ENCODE data around the gene GJA3.

Gene GJA3

DNA sequence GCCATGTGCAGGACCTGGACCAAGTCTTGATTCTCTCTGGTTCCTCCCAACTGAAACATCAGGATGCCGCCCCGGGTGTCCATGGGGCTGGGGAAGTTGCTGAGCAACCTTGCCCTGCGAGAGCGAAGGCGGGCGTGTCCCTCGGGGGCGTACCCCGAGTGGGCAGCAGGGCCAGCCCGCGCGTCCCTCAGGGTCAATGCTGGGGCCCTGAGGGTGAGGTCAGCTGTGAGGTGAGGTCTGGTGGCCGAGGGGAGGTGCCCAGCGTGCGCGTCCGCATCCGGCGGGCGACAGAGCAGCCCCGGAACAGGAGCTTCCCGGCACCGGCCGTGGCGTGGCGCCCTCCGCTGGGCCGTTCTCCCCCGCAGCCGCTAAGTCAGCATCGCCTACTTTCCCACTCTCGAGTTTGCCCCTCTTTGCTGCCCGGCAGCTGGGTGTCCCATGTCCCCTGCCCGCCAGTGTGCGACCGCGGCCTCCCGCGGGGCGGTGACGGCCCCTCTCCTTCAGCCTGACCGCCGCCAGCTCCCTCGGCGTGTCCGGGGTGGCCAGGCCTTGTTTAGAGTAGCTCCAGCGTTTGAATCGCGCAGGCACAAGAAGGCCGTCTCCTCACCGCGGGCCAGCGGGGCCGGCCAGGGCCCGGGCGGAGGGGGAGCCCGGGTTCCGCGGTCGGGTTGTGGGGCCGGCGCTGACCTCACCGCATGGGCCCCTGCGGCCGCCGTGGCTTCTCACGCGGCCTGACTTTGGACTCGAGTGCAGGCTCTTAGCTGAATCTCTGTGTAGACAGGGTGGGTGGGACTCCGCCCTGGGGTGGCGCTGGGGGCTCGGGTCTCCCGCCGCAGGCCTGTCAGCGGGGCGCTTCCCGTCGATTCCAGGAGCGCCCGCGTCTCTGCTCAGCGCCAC, 33.0 kb downstream of the GJA3 start:
- peak; percentile 77 to 88 (median 84) for DNase-seq

DNA sequence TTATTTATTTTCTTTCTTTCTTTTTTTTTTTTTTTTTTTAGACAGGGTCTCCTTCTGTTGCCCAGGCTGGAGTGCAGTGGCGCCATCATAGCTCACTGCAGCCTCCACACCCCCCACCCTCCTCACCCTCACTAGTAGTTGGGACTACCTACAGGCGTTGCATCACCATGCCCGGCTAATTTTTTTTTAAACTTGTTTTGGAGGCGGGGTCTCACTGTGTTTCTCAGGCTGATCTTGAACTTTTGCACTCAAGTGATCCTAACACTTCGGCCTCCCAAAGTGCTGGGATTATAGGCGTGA, 33.6 kb downstream of the GJA3 start:
- no peak for DNase-seq

GRCh38 chr13:20126541-20127261, 34.2 kb downstream of the GJA3 start:
- peak; percentile 79 to 96 (median 89) for DNase-seq

DNA sequence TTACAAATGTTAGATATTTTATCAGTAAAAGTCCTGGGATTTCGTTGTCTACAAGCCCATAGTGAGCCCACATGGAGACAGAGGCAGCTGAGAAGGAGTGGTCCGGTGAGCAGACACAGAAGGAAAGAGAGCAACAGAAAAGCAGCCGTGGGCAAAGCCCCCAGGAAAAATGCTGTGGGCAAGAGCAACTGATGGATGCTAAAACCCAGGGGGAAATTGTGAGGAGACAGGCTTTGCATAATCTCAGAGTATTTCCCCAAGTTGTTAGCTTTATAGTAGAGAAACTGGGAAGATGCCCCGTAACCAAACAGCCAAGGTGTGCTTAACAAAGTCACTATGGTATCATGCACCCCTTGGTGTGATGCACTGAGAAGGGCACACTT, 35.1 kb downstream of the GJA3 start:
- no peak for DNase-seq

DNA sequence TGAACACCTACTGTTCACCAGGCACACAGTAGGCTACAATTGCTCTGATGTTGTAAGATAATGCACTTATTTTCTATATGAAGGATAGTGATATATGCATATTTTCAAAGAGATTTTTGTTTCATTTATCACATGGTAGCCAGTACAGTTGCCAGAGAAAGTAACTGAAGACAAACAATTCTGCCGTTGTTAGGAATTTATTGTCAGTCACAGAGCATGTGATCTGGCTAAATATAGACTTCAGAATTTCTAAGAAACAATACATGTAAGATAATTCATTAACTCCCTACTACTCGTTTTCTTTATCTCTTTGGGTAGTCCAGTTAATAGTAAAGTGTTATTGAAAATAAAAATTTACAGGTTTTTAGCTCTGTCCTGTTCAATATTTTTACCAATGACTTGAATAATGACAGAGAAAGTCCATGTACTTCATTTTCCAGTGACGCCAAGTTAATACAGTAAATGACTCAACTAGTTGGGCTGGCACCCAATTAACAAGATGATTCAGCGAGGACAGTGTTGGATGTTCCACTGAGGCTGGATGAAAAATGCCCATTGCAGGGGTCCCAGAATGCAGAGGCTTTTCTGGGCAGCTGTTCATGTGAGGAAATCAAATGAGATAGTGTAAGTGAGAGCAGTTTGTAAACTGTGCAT, 35.6 kb downstream of the GJA3 start:
- DNase-seq, result peak in 2 of 4 experiments; percentile 23 to 31

- DNase-seq, result no peak
These were observed 36.5 kb downstream of the GJA3 start for GRCh38 chr13:20124303-20124702.

DNA sequence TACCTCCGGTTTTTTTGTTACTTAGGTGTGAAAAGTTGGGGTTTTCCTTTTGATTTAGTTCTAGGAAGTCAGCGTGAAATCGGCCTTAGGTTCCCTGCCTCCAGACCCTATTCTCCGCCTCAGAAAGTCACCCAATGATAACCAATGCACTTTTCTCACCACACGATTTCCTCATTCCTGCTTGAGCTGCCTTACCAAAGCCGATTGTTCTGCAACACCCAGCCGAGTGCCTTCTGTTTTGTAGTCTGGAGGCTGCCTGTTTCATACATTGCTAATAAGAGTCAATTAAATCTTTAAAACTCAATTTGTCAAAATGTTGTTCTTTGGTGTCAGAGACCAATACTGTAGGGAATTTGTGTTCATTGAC, 39.7 kb downstream of the GJA3 start:
- peak in 3 of 4 experiments; percentile 50 to 65 (median 51) for DNase-seq

DNA sequence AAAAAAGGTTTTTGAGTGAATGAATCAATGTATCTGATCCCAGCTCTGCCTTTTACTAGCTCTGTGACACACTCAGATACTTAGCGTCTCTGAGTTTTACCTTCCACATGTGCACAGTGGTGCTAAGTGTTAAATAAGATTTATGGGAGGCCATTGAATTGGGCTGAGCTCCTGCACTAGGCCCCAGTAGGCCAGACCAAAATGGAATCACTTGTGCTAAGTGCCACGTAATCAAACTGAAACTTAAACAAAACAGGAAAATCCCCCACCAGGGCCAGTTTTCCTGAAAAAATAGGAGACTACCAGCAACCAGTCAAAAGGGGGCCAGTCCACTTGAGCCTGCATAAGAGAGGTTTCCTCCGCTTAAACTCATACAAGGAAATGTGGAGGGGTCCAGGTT, 40.9 kb downstream of the GJA3 start:
- DNase-seq, result no peak

DNA sequence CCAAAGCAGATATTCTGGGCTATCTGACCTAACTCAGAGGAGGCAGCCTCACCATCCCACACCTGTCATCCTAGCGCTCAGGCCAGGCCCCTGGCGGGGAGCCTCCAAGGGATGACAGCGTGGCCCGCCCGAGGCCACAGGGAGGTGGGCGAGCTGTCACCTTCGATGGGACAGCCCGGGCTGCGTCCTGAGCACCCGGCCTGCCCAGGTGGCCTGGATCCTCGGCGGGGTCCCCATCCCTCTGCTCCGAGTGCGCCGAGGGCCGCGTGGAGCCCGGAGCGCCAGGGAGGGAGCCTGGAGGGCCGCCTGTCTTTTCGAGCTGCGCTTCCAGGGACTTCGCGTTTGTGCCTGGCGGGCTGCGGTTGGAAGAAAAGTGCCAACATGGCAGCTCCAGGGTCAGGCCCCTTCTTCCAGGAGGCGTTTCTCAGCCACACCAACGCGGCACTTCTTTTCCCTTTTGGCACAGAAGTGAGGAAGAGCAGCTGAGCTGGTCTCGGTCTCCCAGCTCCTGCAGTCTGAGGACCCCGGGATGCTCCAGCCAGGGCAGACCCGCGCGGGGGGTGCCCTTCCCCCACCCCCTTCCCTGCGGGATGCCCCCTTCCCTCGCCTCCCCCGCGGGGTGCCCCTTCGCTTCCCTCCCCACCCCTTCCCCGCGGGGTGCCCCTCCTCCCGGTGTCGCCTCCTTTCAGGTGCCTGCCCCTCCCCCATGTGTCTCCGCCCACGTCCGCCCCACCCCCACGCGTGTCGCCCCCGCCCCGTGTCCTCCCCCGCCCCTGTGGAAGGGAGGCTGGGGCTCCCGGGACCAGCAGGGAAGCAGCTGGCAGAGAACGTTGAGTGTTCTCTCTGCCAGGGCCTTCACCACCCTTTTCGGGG, 42.3 kb downstream of the GJA3 start:
- DNase-seq, result peak; percentile 22 to 73 (median 50)

GRCh38 chr13:20116213-20116612, 44.6 kb downstream of the GJA3 start:
- no peak for DNase-seq

DNA sequence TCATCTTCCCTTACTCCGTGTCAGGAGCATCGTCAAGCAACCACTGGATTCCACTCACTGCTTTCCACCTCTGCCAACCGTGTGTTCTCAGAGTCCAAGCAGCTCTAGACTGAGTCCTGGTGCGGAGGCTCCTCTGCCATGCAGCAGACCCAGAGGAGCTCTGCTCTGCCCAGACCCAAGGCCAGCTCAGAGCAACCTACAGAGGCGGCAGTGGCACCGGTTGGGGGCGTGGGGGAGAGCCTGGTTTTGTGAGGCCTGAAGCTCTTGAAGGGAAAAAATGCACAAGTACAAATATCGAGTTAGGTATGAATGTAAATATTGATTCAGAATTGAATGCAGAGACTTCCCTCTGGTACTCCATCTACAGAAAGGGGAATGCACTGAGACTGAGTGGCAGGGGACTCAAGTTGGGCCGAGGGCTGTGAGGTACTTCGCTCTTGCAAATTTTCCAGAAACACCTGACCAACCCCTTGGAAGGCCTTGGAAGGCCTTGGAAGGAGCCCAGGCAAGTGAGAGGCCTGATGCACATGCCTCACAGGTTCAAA, 46.7 kb downstream of the GJA3 start:
- no peak for DNase-seq

GRCh38 chr13:20109037-20109436, 51.8 kb downstream of the GJA3 start:
- DNase-seq, result no peak

DNA sequence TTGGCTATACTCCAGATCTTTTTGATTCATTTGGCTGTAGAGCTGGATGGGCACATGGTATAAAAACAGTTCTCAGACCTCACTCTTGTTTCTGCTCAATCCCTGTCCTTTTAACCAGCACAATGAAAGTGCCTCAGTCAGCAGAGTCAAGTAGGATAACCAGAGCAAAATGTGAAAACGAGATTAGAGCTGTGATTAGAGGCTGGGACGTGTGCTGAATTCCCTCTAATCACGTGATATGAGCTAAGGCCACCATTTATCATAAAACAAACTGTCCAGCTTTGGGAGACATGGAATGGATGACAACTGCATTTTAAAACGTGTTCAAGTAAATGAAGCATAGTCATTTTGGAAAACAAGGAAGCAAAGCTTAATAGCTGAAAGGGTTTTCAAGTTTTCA, 54.1 kb downstream of the GJA3 start:
- no peak for DNase-seq

DNA sequence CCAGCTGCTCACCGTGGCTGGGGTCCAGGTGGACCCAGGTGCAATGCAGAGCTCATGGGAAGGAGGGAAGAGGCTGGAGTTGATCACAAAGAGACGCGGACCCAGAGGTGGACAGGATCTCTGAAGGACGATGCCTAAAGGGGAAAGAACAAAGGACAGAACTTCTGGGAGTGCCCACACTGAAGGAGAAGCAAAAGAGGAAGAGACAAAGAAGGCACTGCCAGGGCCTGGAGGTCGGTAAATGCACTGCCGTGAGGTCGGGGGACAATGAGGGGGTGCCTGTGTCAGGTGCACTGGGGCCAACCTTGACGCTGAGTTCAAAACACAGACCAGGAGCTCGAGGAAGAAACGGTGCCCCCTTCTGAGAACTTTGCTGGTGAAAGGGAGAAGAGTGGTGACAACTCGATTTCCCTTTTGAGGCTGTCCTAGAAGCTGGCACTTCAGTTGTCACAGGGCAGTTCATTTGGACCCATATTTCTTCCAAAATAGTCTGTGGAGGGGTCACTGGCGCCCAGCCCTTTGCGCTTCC, 55.6 kb downstream of the GJA3 start:
- DNase-seq, result peak in 2 of 4 experiments; percentile 21 to 29

GRCh38 chr13:20102525-20103180, 58.2 kb downstream of the GJA3 start:
- peak in 3 of 4 experiments; percentile 23 to 52 (median 34) for DNase-seq

DNA sequence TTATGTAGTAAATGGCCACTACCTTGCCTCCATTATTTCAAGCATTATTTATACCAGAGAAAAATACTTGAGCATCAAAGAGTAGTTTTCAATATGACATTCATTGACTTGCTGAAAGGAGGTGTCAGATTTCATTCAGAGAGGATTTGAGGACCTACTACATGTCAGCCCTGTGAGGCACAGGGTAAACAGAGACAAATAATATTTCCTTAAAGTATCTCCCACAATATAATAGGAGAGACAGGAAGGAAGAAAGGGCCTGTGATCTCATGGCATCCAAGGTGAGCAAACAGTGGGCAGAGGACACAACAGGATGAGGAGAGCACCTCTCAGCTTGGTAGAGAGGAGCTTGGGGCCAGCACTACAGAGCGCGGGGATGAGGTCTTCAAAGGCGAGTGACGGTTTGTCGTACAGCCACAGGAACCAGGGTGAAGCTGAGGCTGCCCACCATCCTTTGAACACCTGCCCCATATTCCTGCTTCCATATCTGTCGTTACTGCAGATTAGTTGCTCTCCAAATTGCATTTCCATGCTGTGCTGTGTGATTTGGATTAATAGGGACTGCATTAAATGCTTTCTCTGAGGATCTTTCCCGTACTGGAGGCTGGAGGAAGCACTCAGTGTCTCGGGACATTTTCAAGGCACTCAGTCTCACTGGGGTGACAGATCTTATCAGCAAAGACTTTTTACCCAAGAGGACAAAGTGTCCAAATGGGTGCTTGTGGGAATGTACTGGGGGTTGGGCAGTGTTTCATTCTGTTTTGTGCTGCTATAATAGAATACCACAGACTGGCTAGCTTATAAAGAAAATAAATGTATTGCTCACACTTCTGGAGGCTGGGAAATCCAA, 59.2 kb downstream of the GJA3 start:
- no peak for DNase-seq

DNA sequence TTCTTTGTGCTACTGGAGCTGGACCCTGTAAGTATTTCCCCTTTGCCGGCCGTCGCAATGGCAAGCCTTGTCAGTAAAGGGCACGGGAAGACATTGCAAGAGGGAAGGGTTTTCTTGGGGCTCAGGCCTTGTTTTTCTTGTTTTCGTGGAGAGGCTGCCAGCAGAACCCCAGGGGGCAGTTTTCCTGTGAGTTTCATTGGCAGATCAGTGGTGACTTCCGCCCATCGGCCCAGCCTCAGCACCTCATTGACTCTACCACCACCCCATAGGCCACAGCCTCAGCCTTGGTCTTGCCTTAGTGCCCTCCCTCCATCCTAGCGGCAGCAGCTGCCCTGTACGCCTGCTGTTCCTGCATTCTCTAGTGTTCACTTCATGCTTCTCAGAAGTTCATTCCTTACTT, 61.5 kb downstream of the GJA3 start:
- DNase-seq, result no peak

- no peak for DNase-seq
These were observed 66.9 kb downstream of the GJA3 start for GRCh38 chr13:20093951-20094350.

DNA sequence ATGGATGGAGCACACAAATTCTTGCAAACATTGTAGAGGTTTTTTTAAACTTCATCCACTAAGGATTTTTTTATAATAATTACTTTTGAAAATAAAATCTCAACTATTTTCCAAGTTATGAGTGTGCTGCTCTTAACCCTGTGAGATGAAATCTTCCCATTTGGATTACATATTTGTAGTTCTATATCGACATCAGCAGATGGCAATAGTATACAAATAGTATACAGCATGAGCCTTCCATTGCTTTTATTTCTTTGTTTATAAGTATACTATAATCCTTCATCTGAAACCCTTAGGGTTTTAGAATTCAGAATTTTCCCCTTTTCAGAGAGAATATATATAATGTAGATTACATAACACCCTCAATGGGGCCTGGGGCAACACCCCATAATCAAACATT, 70.5 kb downstream of the GJA3 start:
- peak in 2 of 4 experiments; percentile 27 to 30 for DNase-seq

All from suppressor macrophage (primary cell).